Posterior cingulate gyrus (tissue), 11 donors: Measurements from ENCODE around the gene MYH6.

Source experiments
- DNase-seq, 10 donors: peaks; one replicate each; pipeline versions ENCODE4 v3.0.0 to v3.0.0-alpha.2; 2020 to 2021; ENCODE audit warnings: mixed read lengths in 3 of 10
- intact Hi-C: fragments of 100-400 bp; cut with DNase I; formaldehyde crosslinking; loops from one replicate; pipeline ENCODE4 v1.15.1; 2023

Gene MYH6

GRCh38 chr14:23380976-23381375, 27.1 kb downstream of the MYH6 start:
- DNase-seq, result peak in 1 of 10 donors; percentile 74
- intact Hi-C loops, result loop anchor here (1.0 to 5.0 kb wide), 2 partner anchors 53 to 86 kb away; partner anchors contain the start of gene NGDN

- intact Hi-C loops, result loop anchor here (1.0 to 5.0 kb wide), 2 partner anchors 52 to 87 kb away; partner anchors contain the start of gene NGDN
- peak in 2 of 10 donors; percentile 45 to 89 for DNase-seq
Measured at GRCh38 chr14:23380197-23380914, 27.7 kb downstream of the MYH6 start.

- peak in 4 of 10 donors; percentile 43 to 91 (median 64) for DNase-seq
- intact Hi-C loops, result loop anchor here (1.0 to 5.0 kb wide), 3 partner anchors 19 to 88 kb away; partner anchors contain the start of gene NGDN
Measured at GRCh38 chr14:23379366-23380196, 28.5 kb downstream of the MYH6 start.

GRCh38 chr14:23378612-23379220, 29.4 kb downstream of the MYH6 start:
- peak in 1 of 10 donors; percentile 82 for DNase-seq
- intact Hi-C loops, result loop anchor here (2.0 kb wide), 1 partner anchor 18 kb away; no protein-coding TSS in a partner anchor

GRCh38 chr14:23377573-23378563, 30.2 kb downstream of the MYH6 start:
- intact Hi-C loops, result loop anchor here (2.0 kb wide), 2 partner anchors 17 to 57 kb away; partner anchors contain the start of gene PABPN1
- DNase-seq, result peak in 1 of 10 donors; percentile 76

GRCh38 chr14:23377198-23377550, 30.9 kb downstream of the MYH6 start:
- DNase-seq, result no peak
- intact Hi-C loops, result loop anchor here (2.0 kb wide), 1 partner anchor 56 kb away; the partner anchor contains the start of gene PABPN1

GRCh38 chr14:23376482-23377197, 31.4 kb downstream of the MYH6 start, which contains the start of gene CMTM5:
CMTM5 (plus strand) TSS chr14:23377046; CDS start chr14:23377252, 206 bp downstream.
- intact Hi-C loops, result loop anchor here (1.0 to 2.0 kb wide), 2 partner anchors 10 to 56 kb away; partner anchors contain the start of gene PABPN1
- peak; percentile 87 to 99 (median 94) for DNase-seq

- DNase-seq, result peak in 2 of 10 donors; percentile 47 to 80
- intact Hi-C loops, result loop anchor here (1.0 to 2.0 kb wide), 2 partner anchors 9 to 55 kb away; partner anchors contain the start of gene PABPN1
Measured at GRCh38 chr14:23375527-23376251, 32.4 kb downstream of the MYH6 start.

GRCh38 chr14:23373041-23373440, 35.0 kb downstream of the MYH6 start:
- DNase-seq, result peak in 2 of 10 donors; percentile 13 to 78
- intact Hi-C loops, result no loop called here

- intact Hi-C loops, result no loop called here
- DNase-seq, result no peak
Measured at GRCh38 chr14:23372509-23372908, 35.6 kb downstream of the MYH6 start, which contains the start of gene IL25. IL25 (plus strand) TSS chr14:23372809.

GRCh38 chr14:23371865-23372264, 36.2 kb downstream of the MYH6 start:
- peak in 1 of 10 donors; percentile 44 for DNase-seq
- intact Hi-C loops, result no loop called here

GRCh38 chr14:23370221-23370620, 37.9 kb downstream of the MYH6 start:
- intact Hi-C loops, result no loop called here
- peak in 2 of 10 donors; percentile 10 to 11 for DNase-seq

GRCh38 chr14:23366426-23366921, 41.6 kb downstream of the MYH6 start:
- intact Hi-C loops, result loop anchor here (1.0 kb wide), 1 partner anchor 10 kb away; no protein-coding TSS in a partner anchor
- peak; percentile 53 to 95 (median 70) for DNase-seq

- peak in 5 of 10 donors; percentile 33 to 89 (median 54) for DNase-seq
- intact Hi-C loops, result loop anchor here (1.0 kb wide), 1 partner anchor 10 kb away; no protein-coding TSS in a partner anchor
Measured at GRCh38 chr14:23365732-23366425, 42.2 kb downstream of the MYH6 start.

GRCh38 chr14:23365036-23365731, 42.9 kb downstream of the MYH6 start, which contains the start of gene EFS:
EFS (minus strand) TSS chr14:23365172; CDS start chr14:23365025, 147 bp downstream.
- intact Hi-C loops, result no loop called here
- DNase-seq, result peak in 4 of 10 donors; percentile 76 to 91 (median 78)
